Measurements from ENCODE around the gene PTPN13.

PTPN13 gene

DNA sequence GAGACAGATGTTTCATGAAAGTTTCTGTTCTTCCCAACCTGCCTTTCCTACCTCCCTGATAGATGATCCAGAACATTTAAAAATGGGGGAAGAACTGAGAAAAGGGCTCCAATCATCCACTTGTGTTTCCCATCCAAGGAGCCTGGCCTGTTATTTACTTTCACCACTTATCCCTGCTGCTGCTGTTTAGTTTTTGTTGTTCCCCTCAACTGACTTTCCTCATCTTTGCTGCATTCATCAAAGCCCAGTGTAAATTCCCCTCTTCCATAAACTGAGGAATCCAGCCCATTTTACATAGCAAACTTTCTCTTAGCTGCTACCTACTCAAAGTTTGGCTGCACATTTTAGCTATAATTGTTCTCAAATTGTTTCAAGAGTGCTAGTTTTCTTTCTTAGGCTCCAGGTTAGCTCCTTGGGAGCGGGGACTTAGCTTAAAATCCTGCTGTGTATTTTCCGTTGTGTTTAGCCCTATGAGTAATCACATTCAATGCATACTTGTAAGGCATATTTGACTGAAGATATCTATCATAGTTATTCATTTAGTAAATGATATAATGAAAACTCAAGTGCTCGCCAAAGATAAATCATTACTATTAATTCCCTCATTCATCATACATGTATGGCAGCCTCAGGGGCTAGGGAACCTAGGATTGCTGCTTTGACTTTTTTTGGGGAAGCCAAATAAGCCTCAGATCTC is 1.4 kb upstream of the PTPN13 start:
- no peak for DNase-seq (ENCODE audit: low spot score)

DNA sequence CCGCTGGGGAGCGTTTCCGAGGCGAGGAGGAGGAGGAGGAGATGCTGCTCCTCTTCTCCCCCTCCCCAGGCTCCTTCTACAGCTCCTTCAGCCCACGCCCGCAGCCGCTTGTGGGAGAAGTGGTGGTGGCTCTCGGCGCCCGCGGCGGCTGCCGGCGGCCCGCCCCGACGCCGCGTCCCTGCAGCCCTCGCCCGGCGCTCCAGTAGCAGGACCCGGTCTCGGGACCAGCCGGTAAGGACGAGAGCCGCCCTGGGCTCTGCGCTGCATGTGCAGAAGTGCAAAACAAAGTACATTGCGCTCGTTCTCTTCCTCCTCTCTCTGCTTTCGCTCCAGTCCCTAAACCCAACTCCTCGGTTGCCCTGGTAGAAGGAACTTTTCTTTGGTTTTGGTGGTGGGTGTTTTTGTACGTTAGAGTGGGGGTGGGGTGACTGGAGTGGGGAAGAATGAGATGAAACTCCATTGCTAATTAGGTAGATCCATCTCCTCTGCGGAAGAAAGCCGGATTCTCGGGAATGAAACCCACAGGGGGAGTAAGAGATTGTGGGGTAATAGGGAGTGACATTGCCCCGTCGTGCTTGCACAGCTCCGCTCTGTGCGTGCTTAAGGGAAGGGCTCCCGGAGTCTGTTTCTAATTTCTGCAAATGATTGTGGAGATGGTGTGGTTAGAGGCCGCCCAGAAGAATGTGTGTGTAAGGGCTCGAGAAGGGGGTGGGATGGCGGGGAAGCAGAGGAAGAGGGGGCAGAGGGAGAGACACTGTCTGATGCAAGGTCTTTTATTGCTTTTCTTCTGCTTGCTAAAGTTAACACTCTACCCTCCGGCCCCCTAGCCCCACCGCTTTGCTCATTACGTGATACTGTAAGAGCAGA is 677 bp downstream of the PTPN13 start:
- no peak for DNase-seq (ENCODE audit: low spot score)

DNA sequence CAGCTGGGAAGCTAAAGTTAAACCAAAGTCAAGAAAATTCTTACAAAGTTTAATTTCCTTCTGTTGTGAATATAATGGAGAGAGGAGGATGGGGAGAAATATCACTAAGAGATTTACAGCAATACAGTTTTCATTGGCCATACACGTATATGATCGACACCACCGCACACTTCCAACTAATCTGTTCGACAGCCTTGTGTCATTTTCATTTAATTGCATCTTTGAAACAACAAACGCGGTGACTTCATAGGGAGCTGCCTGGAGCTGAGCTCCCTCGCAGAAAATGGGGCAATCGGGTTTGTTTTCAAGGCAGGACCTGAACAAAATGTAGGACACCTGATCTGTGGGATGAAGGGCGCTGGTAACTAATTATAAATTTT is 1.3 kb downstream of the PTPN13 start:
- no peak for DNase-seq (ENCODE audit: low spot score)

DNA sequence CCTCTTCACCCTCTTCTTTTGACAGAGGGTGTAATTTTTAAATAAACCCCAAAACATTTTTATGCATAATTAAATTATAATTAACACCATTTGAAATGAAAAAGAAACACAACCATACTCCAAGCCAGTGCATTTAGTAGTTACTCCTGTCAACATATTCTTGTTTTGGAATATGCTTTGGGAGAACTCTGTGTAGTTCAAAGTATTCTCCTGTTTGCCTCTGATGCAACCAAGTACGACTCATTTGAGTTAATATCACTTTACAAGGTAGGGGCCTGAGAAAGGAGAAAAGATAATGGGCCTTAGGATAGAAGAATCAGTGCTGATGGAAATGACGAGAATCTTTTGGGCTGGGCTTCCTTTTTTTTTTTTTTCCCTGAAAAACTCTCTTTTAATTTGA is 2.7 kb downstream of the PTPN13 start:
- DNase-seq (ENCODE audit: low spot score), result no peak

DNA sequence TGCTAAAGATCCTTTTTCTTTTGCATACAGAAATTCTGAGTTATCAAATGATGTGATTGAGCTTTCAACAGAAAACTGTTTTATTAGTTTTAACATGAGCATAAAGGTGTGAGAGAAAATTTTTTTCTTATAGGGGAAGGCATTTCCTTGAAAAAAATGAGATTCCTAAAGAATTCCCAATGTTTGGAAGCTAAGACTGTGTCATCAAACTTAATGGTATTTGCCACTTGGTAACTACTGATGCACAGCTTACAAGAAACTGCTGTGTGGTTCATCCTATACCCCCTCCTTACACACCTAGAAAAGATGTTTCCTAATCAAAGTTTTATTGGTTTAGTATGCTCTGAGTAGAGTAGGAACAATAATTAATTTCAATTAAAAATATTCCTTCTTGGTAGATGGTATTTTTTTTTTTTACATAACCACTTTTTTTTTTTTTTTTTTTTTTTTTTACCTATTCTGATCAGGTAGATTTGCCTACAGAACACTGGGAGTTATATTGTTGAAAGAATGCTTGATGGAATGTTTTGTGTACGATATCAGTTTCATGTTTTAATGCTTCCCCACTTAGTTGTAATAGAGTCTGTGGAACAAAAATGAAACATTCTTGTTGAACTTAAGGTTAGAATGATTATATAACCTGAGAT is 6.0 kb downstream of the PTPN13 start:
- DNase-seq (ENCODE audit: low spot score), result no peak

DNA sequence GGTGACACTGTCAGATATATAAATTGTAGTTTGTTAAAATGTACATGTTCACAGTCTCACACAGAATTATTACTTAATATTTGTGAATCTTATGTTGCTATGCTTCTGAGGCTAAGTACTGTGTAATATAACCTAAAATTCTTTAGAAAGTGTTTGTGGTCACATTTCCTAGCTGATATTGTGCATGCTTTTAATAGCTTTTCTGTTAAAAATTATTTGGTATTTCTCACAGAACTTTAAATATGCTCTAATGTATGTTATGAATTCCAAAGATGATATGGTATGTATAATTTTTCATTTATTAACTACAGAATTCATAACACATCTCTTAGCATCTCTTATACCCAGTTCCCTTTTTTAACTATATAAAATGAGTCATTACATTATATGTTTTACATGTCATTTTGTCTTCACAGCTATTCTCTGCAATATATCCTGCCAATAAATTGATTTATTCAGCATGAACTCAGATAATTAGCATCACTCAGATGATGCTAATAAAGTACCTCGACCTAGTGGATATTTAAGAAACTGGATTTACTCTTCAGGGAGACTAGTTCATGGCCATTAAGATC is 9.3 kb downstream of the PTPN13 start:
- no peak for DNase-seq (ENCODE audit: low spot score)

DNA sequence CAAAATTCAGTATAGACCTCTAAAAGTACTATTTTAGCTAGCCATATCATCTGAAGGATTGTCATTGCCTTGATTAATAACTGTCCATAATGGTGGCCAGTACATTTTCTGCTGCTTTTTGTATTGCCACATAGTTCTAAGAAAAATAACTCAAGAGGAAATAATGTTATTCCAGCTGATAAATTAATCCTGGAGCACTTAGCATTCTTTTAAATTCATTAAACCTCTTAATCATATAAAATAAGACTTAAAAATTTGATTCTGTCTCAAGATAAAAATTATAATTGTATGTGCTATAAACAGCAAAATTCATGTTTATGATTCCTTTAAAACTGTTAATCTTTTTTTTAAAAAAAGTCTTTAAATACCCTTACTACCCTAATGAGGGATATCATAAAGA is 12.7 kb downstream of the PTPN13 start:
- DNase-seq (ENCODE audit: low spot score), result no peak

DNA sequence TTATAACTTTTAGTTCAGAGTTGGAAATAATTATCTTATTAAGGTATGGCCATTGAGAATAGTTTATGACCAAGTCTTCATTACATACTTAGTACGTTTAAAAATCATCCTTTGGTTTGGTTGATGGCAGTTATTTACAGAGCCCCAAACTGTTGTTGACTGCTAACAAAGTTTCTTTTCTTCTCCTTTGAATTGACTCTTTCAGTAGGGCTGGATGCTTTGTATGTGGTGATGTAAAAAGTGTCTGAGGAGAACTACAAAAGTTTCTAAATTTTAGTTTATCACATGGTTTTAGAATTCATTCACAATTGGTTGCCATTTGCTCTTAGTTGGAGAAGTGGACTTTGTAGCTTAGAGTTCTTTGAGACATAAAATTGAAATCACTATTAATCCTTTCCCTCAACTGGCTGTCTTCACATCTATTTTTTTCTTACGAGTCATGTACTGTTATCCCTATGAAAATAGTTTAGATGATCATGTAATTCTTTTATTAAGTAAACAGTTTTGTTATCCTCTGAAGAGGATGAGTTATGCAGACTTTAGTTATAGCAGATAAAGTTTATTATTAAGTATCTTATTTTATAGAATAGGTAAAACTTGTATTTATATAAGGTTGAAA is 14.8 kb downstream of the PTPN13 start:
- DNase-seq (ENCODE audit: low spot score), result no peak

DNA sequence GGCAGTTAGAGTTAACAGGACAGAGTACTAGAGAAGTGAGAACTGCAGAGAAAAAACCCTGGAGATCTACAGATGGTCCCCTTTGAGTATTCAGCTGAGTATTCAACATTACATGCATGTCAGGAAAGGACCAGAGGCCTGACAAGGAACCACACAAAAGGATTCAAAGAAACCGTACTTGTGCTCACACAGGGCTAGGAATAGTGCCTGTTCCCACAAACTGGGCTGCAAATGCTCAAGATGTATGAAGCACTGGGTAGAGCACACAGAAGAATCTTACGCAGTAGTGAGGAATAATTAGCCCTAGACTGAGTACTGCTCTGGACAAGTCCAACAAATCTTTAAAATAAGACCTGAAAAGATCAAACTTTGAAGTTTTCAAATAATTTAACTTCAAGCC is 17.6 kb downstream of the PTPN13 start:
- no peak for DNase-seq (ENCODE audit: low spot score)

DNA sequence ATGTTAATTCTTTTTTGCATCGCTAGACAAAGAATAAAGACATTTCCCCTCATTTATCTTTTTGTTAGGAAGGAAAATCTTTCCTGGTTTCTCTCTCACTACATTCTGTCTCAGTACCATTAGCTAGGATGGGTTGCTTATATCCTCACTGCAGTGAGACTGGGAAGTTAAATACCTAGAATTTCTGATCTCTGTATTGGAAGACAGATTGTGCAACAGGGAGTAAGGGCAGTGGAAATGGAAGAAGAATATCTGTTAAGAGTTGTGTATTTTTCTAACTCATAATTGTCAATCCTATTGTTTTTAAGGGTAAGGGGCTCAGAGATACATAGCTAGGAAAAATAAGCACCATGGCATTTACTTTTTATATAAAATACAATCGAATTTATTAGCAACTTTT is 19.6 kb downstream of the PTPN13 start:
- DNase-seq (ENCODE audit: low spot score), result no peak

DNA sequence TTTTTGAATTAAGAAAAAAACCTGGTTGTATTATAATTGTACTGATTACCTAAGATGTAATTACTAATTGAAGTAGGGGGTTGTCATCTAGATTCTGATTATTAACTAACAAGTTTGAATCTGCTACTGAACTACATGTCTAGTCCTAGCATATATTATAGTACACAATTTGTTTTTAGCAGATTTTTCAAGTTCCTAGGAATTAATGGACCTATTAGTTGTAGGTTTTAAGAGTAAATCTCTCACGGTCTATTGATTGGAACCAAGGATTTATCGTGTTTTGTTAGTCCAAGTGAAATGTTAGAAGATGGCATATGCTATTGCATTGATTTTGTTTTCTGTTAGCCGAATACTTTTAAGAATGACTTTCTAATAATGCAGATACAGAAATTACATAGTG is 20.8 kb downstream of the PTPN13 start:
- DNase-seq (ENCODE audit: low spot score), result no peak

DNA sequence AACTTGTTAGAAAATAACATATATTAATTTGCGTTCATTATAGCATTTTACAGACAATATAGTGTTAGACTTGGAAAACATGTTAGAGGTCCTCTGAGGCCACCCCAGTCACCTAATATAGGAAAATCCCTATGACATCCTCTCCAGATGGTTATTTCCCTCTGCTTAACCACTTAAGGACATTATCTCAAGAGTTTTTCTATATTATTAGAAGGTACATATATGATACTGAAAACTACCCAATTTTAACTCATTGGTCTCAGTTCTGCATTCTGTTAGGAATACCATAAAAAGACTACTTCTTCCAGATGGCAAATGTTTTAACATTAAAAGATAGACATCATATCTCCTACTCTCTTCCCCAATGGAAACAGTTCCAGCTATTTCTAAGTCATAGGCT is 21.4 kb downstream of the PTPN13 start:
- no peak for DNase-seq (ENCODE audit: low spot score)

DNA sequence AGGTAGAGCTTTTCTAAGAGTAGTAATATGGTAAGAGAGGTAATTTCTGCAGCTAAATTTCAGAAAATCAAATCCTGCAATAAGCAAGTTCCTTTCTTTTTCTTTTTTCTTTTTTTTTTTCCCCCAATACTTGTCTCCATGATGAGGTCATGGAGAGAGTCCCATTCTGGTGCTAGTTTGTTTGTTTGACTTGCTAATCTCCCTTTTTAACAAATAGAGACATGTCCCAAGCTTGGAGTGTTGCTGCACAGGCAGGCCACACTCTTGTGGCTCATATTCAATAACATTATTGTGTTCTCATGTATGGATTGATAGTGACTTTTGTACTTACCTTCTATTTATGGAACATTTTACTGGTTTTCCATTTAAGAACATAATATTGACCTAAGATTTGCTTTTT is 25.5 kb downstream of the PTPN13 start:
- no peak for DNase-seq (ENCODE audit: low spot score)

DNA sequence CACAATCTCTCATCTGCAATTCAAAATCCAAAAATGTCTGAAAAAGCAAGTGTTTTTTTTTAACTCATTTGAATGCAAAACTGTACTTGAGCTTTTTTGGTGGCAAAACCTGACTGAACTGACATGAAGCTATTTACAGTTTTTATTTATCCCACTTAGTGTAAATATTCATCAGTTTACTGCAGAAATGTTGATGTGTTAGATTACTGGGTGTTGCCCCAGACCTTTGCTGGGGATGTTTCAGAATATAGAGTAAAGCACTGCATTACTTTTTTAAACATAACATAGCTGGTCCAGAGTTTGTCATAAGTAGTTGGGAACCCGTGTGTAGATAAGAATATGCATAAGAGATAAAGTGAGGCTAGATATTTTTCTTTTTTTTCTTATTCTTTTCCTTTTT is 27.3 kb downstream of the PTPN13 start:
- no peak for DNase-seq (ENCODE audit: low spot score)

DNA sequence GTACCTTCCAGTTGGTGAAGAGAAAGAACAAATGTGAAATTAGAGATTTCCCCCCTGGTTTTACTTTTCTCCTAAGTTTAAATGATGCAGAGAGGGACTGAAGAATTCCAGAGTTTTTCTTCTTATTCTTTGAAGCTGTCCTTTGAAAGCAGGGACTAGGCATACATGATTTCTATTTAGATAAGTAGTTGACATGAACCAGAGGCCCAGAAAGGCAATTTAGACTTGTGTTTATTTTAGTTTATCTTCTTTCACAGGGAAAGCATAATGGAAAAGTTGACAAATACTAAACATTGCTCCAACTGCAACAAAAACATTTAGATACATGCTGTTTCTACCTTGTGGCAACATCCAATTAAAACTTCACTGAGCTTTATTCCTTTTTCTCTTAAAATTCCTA is 32.0 kb downstream of the PTPN13 start:
- no peak for DNase-seq (ENCODE audit: low spot score)

DNA sequence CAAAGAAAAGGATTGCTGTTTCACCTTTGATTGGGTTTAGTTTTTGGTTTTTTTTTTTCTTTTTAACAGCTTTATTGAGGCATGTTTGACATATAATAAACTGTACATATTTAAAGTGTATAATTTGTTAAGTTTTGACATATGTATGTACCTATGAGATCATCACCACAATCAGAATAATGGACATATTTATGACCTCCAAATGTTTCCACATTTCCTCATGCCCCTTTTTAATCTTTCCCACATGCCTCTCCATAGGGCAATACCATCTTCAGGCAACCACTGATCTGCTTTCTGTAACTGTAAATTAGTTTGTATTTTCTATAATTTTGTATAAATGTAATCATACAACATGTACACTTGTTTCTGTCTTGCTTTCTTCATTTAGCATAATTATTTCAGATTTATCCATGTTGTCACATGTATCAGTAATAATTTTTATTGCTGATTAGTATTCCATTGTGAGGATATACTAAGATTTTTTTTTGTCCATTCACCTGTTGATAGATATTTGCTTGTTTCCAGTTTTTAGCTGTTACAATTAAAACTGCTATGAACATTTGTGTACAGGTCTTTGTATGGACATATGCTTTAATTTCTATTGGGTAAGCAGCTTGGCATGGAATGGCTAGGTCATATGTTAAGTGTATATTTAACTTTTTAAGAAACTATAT is 33.5 kb downstream of the PTPN13 start:
- DNase-seq (ENCODE audit: low spot score), result no peak

DNA sequence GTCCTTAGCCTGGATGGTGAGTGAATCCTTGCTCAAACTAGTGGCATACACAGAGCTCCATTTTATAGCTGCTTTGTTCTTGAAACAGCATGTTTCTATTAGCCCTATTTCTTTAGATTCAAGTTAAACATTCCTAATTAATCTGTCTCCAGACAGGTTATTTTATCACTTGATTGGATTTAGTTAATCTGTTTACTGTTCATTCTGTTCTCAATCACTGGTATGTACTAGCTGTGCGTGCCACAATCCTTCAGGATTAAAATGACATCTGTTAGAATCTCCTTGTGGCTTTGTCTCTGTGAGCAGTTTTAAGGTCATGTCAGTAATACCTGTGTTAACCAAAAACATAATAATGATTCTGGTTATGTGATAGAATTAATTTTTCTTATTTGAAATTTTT is 36.5 kb downstream of the PTPN13 start:
- DNase-seq (ENCODE audit: low spot score), result no peak

DNA sequence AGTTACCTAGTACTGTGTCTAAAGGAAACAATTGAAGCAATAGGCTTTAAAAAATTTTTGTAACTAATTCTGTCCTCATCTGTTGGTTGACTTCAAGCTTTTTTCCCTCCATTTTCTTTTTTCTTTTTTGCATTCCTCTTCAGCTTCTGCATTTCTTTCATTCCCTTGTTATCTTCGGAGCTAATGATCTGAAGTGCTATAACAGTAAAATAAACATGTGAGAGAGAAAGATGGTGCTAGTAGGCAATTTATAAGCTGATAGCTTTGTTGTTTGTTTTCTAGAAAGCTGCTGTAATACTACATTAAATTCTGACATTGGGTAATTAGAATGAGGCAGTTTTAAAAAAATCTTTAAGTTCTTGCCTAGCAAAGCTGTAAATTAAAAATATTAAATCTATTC is 37.1 kb downstream of the PTPN13 start:
- DNase-seq (ENCODE audit: low spot score), result no peak

DNA sequence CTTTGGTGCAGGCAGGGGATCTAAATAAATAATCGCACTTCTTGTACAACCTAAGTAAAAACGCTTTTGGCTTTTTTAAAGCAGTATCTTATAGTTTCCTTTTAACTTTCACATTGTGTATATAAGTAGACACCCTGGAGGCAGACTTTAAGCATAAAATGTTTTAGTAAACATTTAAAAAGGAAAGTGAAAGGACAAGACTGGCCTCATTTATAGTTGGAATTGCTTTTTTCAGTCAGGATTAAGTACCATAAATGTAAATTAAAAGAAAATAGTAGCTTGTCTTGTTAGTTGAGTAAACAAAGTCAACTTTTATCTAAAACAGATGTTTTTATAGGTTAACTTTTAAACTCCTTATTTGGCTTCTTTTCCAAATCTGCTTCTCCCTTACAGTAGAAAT is 39.7 kb downstream of the PTPN13 start:
- DNase-seq (ENCODE audit: low spot score), result no peak

DNA sequence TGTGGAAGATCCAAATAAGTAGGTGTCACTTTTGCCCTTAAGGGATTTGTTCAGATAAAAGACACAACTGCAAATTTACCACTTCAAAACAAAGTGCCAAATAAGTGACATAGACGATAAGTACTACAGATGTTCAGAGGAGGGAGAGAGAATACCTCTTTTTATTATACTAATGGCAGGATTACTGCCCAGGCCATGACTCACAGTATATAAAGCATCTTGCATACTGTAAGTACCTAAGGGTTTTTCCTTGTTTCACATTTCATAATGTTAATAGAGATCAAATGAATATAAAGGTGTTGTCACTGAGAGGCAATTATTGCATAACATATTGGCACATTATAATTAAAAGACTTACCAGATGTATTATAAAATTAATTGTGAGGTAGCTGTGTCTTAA is 46.4 kb downstream of the PTPN13 start:
- no peak for DNase-seq (ENCODE audit: low spot score)

DNA sequence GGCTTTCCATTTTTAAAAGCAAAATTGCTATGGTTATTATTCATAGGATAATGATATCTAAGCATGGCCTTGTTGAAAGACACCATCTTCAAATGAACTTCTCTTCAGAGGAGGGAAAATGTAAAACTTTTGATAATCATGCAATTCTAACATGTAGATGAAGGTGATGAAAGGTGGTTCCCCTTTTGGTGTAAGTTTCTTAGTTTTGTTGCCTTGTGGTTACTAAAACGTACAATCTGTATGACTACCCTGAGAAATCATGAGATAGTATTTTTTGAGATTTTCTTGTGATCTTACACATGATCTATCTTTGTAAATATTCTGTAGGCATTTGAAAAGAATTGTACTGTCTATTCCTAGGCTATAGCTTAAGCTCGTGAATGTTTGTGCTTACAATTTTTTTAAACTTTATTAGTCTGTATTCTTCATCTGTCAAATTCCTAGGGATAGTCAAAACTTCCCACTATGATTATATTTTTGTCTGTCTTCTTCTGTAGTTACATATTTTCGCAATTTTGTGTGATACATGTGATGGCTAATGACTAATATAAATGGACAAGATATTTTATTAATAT is 47.5 kb downstream of the PTPN13 start:
- no peak for DNase-seq (ENCODE audit: low spot score)

DNA sequence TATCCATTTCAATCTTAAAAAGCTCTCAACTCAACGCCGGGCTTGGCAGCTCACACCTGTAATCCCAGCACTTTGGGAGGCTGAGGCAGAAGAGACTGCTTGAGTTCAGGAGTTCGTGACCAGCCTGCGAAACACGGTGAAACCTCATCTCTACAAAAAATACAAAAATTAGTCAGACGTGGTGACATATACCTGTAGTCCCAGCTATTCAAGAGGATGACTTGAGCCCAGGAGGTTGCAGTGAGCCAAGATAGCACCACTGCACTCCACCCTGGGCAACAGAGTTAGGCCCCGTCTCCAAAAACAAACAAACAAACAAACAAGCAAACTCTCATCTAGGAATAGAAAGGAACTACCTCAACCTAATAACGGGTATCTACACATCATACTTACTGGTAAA is 50.8 kb downstream of the PTPN13 start:
- no peak for DNase-seq (ENCODE audit: low spot score)
